WTC11 (cell line): Measurements from ENCODE around the gene MRTFB.

ENCODE experiments used
- ATF3 ChIP-seq: sonication (generic); formaldehyde crosslinking; conservative IDR thresholded peaks from 2 replicates; pipeline ENCODE4 v1.8.1; 2022; ENCODE audit warnings: mild to moderate bottlenecking, missing genetic modification reagents
- CBFB ChIP-seq: sonication (generic); formaldehyde crosslinking; IDR thresholded peaks from 2 replicates; pipeline ENCODE4 v1.8.1; 2022; ENCODE audit warnings: mild to moderate bottlenecking, low read depth, missing genetic modification reagents
- CREB1 ChIP-seq: sonication (generic); formaldehyde crosslinking; IDR thresholded peaks from 2 replicates; pipeline ENCODE4 v1.8.0; 2023; ENCODE audit warnings: mild to moderate bottlenecking, missing genetic modification reagents
- CTCF ChIP-seq: fragments of 200-600 bp; IDR thresholded peaks from 2 replicates; pipeline ENCODE4 v1.8.0; 2022; ENCODE audit warnings: antibody characterized with exemption
- IRF1 ChIP-seq: sonication (generic); formaldehyde crosslinking; IDR thresholded peaks from 2 replicates; pipeline ENCODE4 v1.8.0; 2023; ENCODE audit warnings: missing genetic modification reagents
- KAT7 ChIP-seq: sonication (generic); formaldehyde crosslinking; IDR thresholded peaks from 2 replicates; pipeline ENCODE4 v1.8.1; 2023; ENCODE audit warnings: missing genetic modification reagents, mild to moderate bottlenecking, borderline replicate concordance
- RELA ChIP-seq: sonication (generic); formaldehyde crosslinking; IDR thresholded peaks from 2 replicates; pipeline ENCODE4 v1.8.1; 2022; ENCODE audit warnings: missing genetic modification reagents, mild to moderate bottlenecking, borderline replicate concordance
- SP1 ChIP-seq: sonication (generic); formaldehyde crosslinking; conservative IDR thresholded peaks from 2 replicates; pipeline ENCODE4 v1.8.1; 2022; ENCODE audit warnings: missing genetic modification reagents
- STAT6 ChIP-seq: sonication (generic); formaldehyde crosslinking; conservative IDR thresholded peaks from 2 replicates; pipeline ENCODE4 v1.8.1; 2023; ENCODE audit warnings: mild to moderate bottlenecking, low read depth, missing genetic modification reagents, moderate library complexity
- USF2 ChIP-seq: sonication (generic); formaldehyde crosslinking; IDR thresholded peaks from 2 replicates; pipeline ENCODE4 v1.8.1; 2023; ENCODE audit warnings: mild to moderate bottlenecking, missing genetic modification reagents, moderate library complexity
- ZBTB21 ChIP-seq: sonication (generic); formaldehyde crosslinking; IDR thresholded peaks from 2 replicates; pipeline ENCODE4 v1.8.1; 2023; ENCODE audit warnings: mild to moderate bottlenecking, missing genetic modification reagents, borderline replicate concordance
- ZNF121 ChIP-seq: sonication (generic); formaldehyde crosslinking; IDR thresholded peaks from 2 replicates; pipeline ENCODE4 v1.8.0; 2023; ENCODE audit warnings: missing genetic modification reagents
- ZNF138 ChIP-seq: sonication (generic); formaldehyde crosslinking; conservative IDR thresholded peaks from 2 replicates; pipeline ENCODE4 v1.8.1; 2022; ENCODE audit warnings: mild to moderate bottlenecking, moderate library complexity, missing genetic modification reagents
- ZNF317 ChIP-seq: sonication (generic); formaldehyde crosslinking; IDR thresholded peaks from 2 replicates; pipeline ENCODE4 v1.8.1; 2023; ENCODE audit warnings: low read depth, mild to moderate bottlenecking, moderate library complexity, missing genetic modification reagents, borderline replicate concordance

GRCh38 chr16:14238756-14239155 lies 167.6 kb downstream of the MRTFB start:
- no peak for TF ChIP-seq CTCF
- no peak for TF ChIP-seq ZNF121 (CRISPR knock-in tag)
- no peak for TF ChIP-seq ATF3 (CRISPR knock-in tag)
- no peak for TF ChIP-seq CREB1
- no peak for TF ChIP-seq RELA (CRISPR knock-in tag)
- no peak for TF ChIP-seq CBFB
- no peak for TF ChIP-seq ZNF317 (CRISPR knock-in tag)
- no peak for TF ChIP-seq KAT7
- TF ChIP-seq STAT6 (CRISPR knock-in tag) = no peak
- TF ChIP-seq ZBTB21 (CRISPR knock-in tag) = no peak
- TF ChIP-seq IRF1 = no peak
- TF ChIP-seq USF2 = no peak
- no peak for TF ChIP-seq SP1 (CRISPR knock-in tag)
- no peak for TF ChIP-seq ZNF138 (CRISPR knock-in tag)
